Measurements from ENCODE around the gene HECTD1.
"Not testable (repeated sequence)": the region's sequence is repeated elsewhere in the genome, so short reads cannot be mapped to it uniquely, and the experiment has no call there.

Gene HECTD1

GRCh38 chr14:31097081-31097480 is 110.5 kb downstream of the HECTD1 start:
- no CpG with 5 or more reads among the region's 1 CpG for WGBS, 2 donors (ENCODE audit: extremely low coverage in 2 of 2, insufficient read length in 2 of 2, insufficient replicate concordance in 1 of 2)
- no peak overlapping the region for H3K27ac ChIP-seq (replicated peaks; ENCODE audit: low read length)
- no peaks in the 10 kb centered on the region for H3K4me1 ChIP-seq (ENCODE audit: control insufficient read depth in 2 of 2, insufficient read depth in 1 of 2, low read depth in 1 of 2, low read length in 2 of 2)
- H3K23ac ChIP-seq (ENCODE audit: low read depth, low read length, poor library complexity) = no peak overlapping the region
- no peak overlapping the region for H4K91ac ChIP-seq (ENCODE audit: low read depth, low read length, poor library complexity)
- no peaks in the 10 kb centered on the region for H3K27me3 ChIP-seq (ENCODE audit: control insufficient read depth in 3 of 3, insufficient read depth in 3 of 3, low read depth in 1 of 3, low read length in 3 of 3)
- H2BK15ac ChIP-seq (ENCODE audit: low read length) = no peak overlapping the region
- H3K18ac ChIP-seq (ENCODE audit: low read length) = no peak overlapping the region
- H3K79me1 ChIP-seq (ENCODE audit: low read depth, low read length) = no peaks in the 10 kb centered on the region
- no peak overlapping the region for H2AFZ ChIP-seq (ENCODE audit: low read length)
- no peak overlapping the region for H3K4me3 ChIP-seq (ENCODE audit: low read length in 2 of 2)
- H3K9ac ChIP-seq (ENCODE audit: low read depth, low read length, poor library complexity) = no peak overlapping the region
- H3K36me3 ChIP-seq (replicated peaks in 1 of 2; ENCODE audit: control insufficient read depth in 2 of 2, insufficient read depth in 2 of 2, low read length in 2 of 2) = peaks cover 10 to 59% of the 10 kb centered on the region in 2 donors
- no peak overlapping the region for H4K8ac ChIP-seq (ENCODE audit: low read depth, low read length)
- no peak overlapping the region for H2BK120ac ChIP-seq (ENCODE audit: low read depth, low read length)
- H2BK12ac ChIP-seq (ENCODE audit: low read length) = no peak overlapping the region
- no peaks in the 10 kb centered on the region for H3K9me3 ChIP-seq (replicated peaks in 1 of 2; ENCODE audit: control insufficient read depth in 2 of 2, insufficient read depth in 1 of 2, low read depth in 1 of 2, low read length in 2 of 2)
- no peak overlapping the region for H3K4ac ChIP-seq (ENCODE audit: low read length)
- H2BK5ac ChIP-seq (ENCODE audit: low read length) = no peak overlapping the region
- H2AK5ac ChIP-seq (ENCODE audit: low read depth, low read length) = no peak overlapping the region
- no peak overlapping the region for H3K4me2 ChIP-seq (ENCODE audit: insufficient read depth, low read length, poor library complexity, severe bottlenecking)
- no peak overlapping the region for H3K14ac ChIP-seq (ENCODE audit: low read length)
- no peak for DNase-seq (ENCODE audit: low spot score)

DNA sequence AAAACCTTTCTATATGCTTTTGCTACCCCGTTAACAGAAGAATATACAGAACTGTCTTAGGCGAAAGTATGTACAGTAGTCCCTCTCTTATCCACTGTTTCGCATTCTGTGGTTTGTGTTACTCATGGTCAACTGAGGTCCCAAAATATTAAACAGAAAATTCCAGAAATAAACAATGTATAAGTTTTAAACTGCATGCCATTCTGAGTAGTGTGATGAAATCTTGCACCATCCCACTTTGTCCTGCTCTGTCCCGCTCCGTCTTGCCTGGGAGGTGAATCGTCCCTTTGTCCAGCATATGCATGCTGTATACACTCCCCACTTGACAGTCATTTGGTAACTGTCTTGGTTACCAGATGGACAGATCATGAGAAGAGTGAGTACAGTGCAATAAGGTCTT is 111.3 kb downstream of the HECTD1 start:
- Histone ChIP-seq H2BK15ac (ENCODE audit: low read length) (no peak overlapping the region), H3K18ac (ENCODE audit: low read length) (no peak overlapping the region), H2BK12ac (ENCODE audit: low read length) (no peak overlapping the region), H3K4me3 (ENCODE audit: low read length in 2 of 2) (no peak overlapping the region), H3K14ac (ENCODE audit: low read length) (no peak overlapping the region), H4K8ac (ENCODE audit: low read depth, low read length) (no peak overlapping the region), H3K4me1 (ENCODE audit: control insufficient read depth in 2 of 2, insufficient read depth in 1 of 2, low read depth in 1 of 2, low read length in 2 of 2) (no peaks in the 10 kb centered on the region), H3K23ac (ENCODE audit: low read depth, low read length, poor library complexity) (no peak overlapping the region), H4K91ac (ENCODE audit: low read depth, low read length, poor library complexity) (no peak overlapping the region), H3K4ac (ENCODE audit: low read length) (no peak overlapping the region), H3K79me1 (ENCODE audit: low read depth, low read length) (no peaks in the 10 kb centered on the region), H3K9me3 (replicated peaks in 1 of 2; ENCODE audit: control insufficient read depth in 2 of 2, insufficient read depth in 1 of 2, low read depth in 1 of 2, low read length in 2 of 2) (no peaks in the 10 kb centered on the region), H3K27me3 (ENCODE audit: control insufficient read depth in 3 of 3, insufficient read depth in 3 of 3, low read depth in 1 of 3, low read length in 3 of 3) (no peaks in the 10 kb centered on the region), H3K9ac (ENCODE audit: low read depth, low read length, poor library complexity) (no peak overlapping the region), H2BK120ac (ENCODE audit: low read depth, low read length) (no peak overlapping the region), H2AFZ (ENCODE audit: low read length) (no peak overlapping the region), H3K36me3 (replicated peaks in 1 of 2; ENCODE audit: control insufficient read depth in 2 of 2, insufficient read depth in 2 of 2, low read length in 2 of 2) (peaks cover 10 to 51% of the 10 kb centered on the region in 2 donors), H3K27ac (replicated peaks; ENCODE audit: low read length) (no peak overlapping the region), H2BK5ac (ENCODE audit: low read length) (no peak overlapping the region), H2AK5ac (ENCODE audit: low read depth, low read length) (no peak overlapping the region), H3K4me2 (ENCODE audit: insufficient read depth, low read length, poor library complexity, severe bottlenecking) (no peak overlapping the region)
- DNase-seq (ENCODE audit: low spot score) = no peak
- no CpG with 5 or more reads among the region's 6 CpGs for WGBS, 2 donors (ENCODE audit: extremely low coverage in 2 of 2, insufficient read length in 2 of 2, insufficient replicate concordance in 1 of 2)

DNA sequence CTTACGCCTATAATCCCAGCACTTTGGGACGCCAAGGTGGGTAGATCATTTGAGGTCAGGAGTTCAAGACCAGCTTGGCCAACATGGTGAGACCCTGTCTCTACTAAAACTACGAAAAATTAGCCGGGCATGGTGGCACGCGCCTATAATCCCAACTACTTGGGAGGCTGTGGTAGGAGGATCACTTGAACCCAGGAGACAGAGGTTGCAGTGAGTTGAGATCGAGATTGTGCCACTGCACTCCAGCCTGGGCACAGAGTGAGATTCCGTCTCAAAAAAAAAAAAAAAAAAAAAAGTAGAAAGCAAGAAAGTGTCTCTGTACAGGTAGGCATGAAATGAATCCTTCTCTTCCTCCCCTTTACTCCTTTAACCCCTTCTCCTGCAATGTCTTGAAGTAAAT is 111.8 kb downstream of the HECTD1 start:
- H4K8ac ChIP-seq (ENCODE audit: low read depth, low read length); H2BK12ac ChIP-seq (ENCODE audit: low read length); H3K27ac ChIP-seq (replicated peaks; ENCODE audit: low read length); H3K4me3 ChIP-seq (ENCODE audit: low read length in 2 of 2); H3K4ac ChIP-seq (ENCODE audit: low read length); H2AK5ac ChIP-seq (ENCODE audit: low read depth, low read length); H4K91ac ChIP-seq (ENCODE audit: low read depth, low read length, poor library complexity); H3K79me1 ChIP-seq (ENCODE audit: low read depth, low read length); H3K9me3 ChIP-seq (replicated peaks in 1 of 2; ENCODE audit: control insufficient read depth in 2 of 2, insufficient read depth in 1 of 2, low read depth in 1 of 2, low read length in 2 of 2); H3K14ac ChIP-seq (ENCODE audit: low read length); DNase-seq (ENCODE audit: low spot score); H3K23ac ChIP-seq (ENCODE audit: low read depth, low read length, poor library complexity); H2AFZ ChIP-seq (ENCODE audit: low read length); H2BK120ac ChIP-seq (ENCODE audit: low read depth, low read length); H3K9ac ChIP-seq (ENCODE audit: low read depth, low read length, poor library complexity); H2BK15ac ChIP-seq (ENCODE audit: low read length); H3K27me3 ChIP-seq (ENCODE audit: control insufficient read depth in 3 of 3, insufficient read depth in 3 of 3, low read depth in 1 of 3, low read length in 3 of 3); H3K4me2 ChIP-seq (ENCODE audit: insufficient read depth, low read length, poor library complexity, severe bottlenecking); H3K4me1 ChIP-seq (ENCODE audit: control insufficient read depth in 2 of 2, insufficient read depth in 1 of 2, low read depth in 1 of 2, low read length in 2 of 2); H2BK5ac ChIP-seq (ENCODE audit: low read length); H3K18ac ChIP-seq (ENCODE audit: low read length): not testable (repeated sequence)
- no CpG with 5 or more reads among the region's 8 CpGs for WGBS, 2 donors (ENCODE audit: extremely low coverage in 2 of 2, insufficient read length in 2 of 2, insufficient replicate concordance in 1 of 2)
- peaks cover 8 to 46% of the 10 kb centered on the region in 2 donors for H3K36me3 ChIP-seq (replicated peaks in 1 of 2; ENCODE audit: control insufficient read depth in 2 of 2, insufficient read depth in 2 of 2, low read length in 2 of 2)

- H3K4me1 ChIP-seq (ENCODE audit: control insufficient read depth in 2 of 2, insufficient read depth in 1 of 2, low read depth in 1 of 2, low read length in 2 of 2); H2BK15ac ChIP-seq (ENCODE audit: low read length); H2AFZ ChIP-seq (ENCODE audit: low read length); H3K27me3 ChIP-seq (ENCODE audit: control insufficient read depth in 3 of 3, insufficient read depth in 3 of 3, low read depth in 1 of 3, low read length in 3 of 3); H4K91ac ChIP-seq (ENCODE audit: low read depth, low read length, poor library complexity); H2BK5ac ChIP-seq (ENCODE audit: low read length); H3K79me1 ChIP-seq (ENCODE audit: low read depth, low read length); H3K9me3 ChIP-seq (replicated peaks in 1 of 2; ENCODE audit: control insufficient read depth in 2 of 2, insufficient read depth in 1 of 2, low read depth in 1 of 2, low read length in 2 of 2); H3K23ac ChIP-seq (ENCODE audit: low read depth, low read length, poor library complexity); H2BK120ac ChIP-seq (ENCODE audit: low read depth, low read length); H2AK5ac ChIP-seq (ENCODE audit: low read depth, low read length); H3K27ac ChIP-seq (replicated peaks; ENCODE audit: low read length); H4K8ac ChIP-seq (ENCODE audit: low read depth, low read length); H3K9ac ChIP-seq (ENCODE audit: low read depth, low read length, poor library complexity); H3K18ac ChIP-seq (ENCODE audit: low read length); H3K4me2 ChIP-seq (ENCODE audit: insufficient read depth, low read length, poor library complexity, severe bottlenecking); DNase-seq (ENCODE audit: low spot score); H3K4ac ChIP-seq (ENCODE audit: low read length); H2BK12ac ChIP-seq (ENCODE audit: low read length); H3K14ac ChIP-seq (ENCODE audit: low read length); H3K4me3 ChIP-seq (ENCODE audit: low read length in 2 of 2): not testable (repeated sequence)
- H3K36me3 ChIP-seq (replicated peaks in 1 of 2; ENCODE audit: control insufficient read depth in 2 of 2, insufficient read depth in 2 of 2, low read length in 2 of 2) = peaks cover 4 to 30% of the 10 kb centered on the region in 2 donors
- no CpG with 5 or more reads among the region's 10 CpGs for WGBS, 2 donors (ENCODE audit: extremely low coverage in 2 of 2, insufficient read length in 2 of 2, insufficient replicate concordance in 1 of 2)
Observed at GRCh38 chr14:31093884-31094839, 113.4 kb downstream of the HECTD1 start.
